ENCODE measurements around the gene TSPOAP1.

DNA sequence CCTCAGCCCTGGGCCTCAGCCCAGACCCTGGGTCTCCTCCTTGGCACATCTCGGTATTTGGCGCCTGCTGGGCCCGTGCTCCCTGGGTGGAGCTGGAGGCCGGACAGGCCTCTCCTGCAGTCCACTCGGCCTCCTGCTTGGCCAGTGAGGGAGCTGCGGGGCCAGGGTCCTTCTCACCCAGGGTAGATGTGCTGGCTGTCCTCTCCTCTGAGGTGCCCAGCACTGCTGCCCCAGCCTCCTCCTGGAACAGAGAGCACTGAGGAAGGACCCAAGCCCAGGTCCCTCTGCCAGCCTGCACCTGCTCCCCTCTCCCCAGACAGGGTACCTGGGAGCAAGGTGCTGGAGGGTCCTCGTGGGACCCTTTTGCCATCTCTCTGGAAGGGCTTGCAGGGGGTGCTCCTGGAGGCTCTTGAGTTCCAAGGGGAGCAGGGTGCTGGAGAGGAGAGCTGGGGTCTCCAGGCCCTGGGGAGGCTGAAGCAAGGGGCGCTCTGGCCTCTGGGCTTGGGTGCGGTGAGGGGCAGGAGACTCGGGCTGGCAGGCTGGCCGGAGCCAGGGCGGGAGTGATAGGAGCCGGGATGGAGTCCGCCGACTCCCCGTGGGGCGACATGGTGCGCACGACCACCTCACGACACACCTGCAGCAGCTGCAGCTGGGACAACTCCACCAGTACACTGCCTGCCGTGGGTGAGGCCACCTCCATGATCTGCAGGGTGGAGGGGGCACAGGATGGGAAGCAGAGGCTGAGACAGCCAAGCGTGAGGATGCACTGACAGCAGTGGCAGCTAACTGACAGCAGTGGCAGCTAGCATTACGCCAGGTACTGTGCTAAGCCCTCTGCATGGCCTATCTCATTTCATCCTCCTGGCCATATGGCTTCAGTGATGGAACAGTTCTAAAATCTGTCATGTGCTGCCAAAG is 17.8 kb downstream of the TSPOAP1 start:
- TF ChIP-seq CTCF (conservative IDR thresholded peaks at IDR 0.05; ENCODE audit: low read depth, low read length) = no peak
- TF ChIP-seq EZH2 (IDR thresholded peaks at IDR 0.05; ENCODE audit: low read length, unreplicated experiment) = no peak
- no peak for TF ChIP-seq EZH2phosphoT487 (IDR thresholded peaks at IDR 0.05; ENCODE audit: borderline replicate concordance, low read length)

All from PC-3 (cell line).